ENCODE results near the gene OMA1.

OMA1 gene

GRCh38 chr1:58580186-58580585 is 33.7 kb upstream of the OMA1 start:
- ATAC-seq (ENCODE audit: low read depth) (no peak), DNase-seq (ENCODE audit: low spot score) (no peak)
- Histone ChIP-seq H3K9me3 (ENCODE audit: severe bottlenecking) (no peaks in the 10 kb centered on the region), H3K4me3 (ENCODE audit: severe bottlenecking) (no peak overlapping the region), H3K27me3 (ENCODE audit: insufficient read depth, poor library complexity, severe bottlenecking) (no peaks in the 10 kb centered on the region), H3K4me1 (ENCODE audit: insufficient read depth, poor library complexity, severe bottlenecking) (peaks cover 28% of the 10 kb centered on the region), H3K36me3 (ENCODE audit: low read depth) (peaks cover 14% of the 10 kb centered on the region; the same call in 1 of the 2 replicates), H3K27ac (ENCODE audit: poor library complexity, severe bottlenecking) (peak overlapping the region; percentile 90)
- no peak for TF ChIP-seq CTCF (IDR thresholded peaks at IDR 0.05; ENCODE audit: poor library complexity, severe bottlenecking)

- Histone ChIP-seq H3K36me3 (ENCODE audit: low read depth) (peaks cover 18% of the 10 kb centered on the region; the same call in 1 of the 2 replicates), H3K27me3 (ENCODE audit: insufficient read depth, poor library complexity, severe bottlenecking) (no peaks in the 10 kb centered on the region), H3K4me3 (ENCODE audit: severe bottlenecking) (peak overlapping the region; percentile 60), H3K9me3 (ENCODE audit: severe bottlenecking) (no peaks in the 10 kb centered on the region), H3K4me1 (ENCODE audit: insufficient read depth, poor library complexity, severe bottlenecking) (peaks cover 33% of the 10 kb centered on the region), H3K27ac (ENCODE audit: poor library complexity, severe bottlenecking) (peak overlapping the region; percentile 90)
- no peak for TF ChIP-seq CTCF (IDR thresholded peaks at IDR 0.05; ENCODE audit: poor library complexity, severe bottlenecking)
- 0 out of 3 replicates have a peak, but pooled peaks have one; percentile 0 for ATAC-seq (ENCODE audit: low read depth)
- DNase-seq (ENCODE audit: low spot score) = no peak
Measured at GRCh38 chr1:58577654-58578030, 31.1 kb upstream of the OMA1 start.

- Histone ChIP-seq H3K9me3 (ENCODE audit: severe bottlenecking) (no peaks in the 10 kb centered on the region), H3K4me1 (ENCODE audit: insufficient read depth, poor library complexity, severe bottlenecking) (peaks cover 40% of the 10 kb centered on the region), H3K27ac (ENCODE audit: poor library complexity, severe bottlenecking) (peak within 1 kb of the TSS; percentile 90), H3K27me3 (ENCODE audit: insufficient read depth, poor library complexity, severe bottlenecking) (no peaks in the 10 kb centered on the region), H3K36me3 (ENCODE audit: low read depth) (peaks cover 18% of the 10 kb centered on the region; the same call in 1 of the 2 replicates), H3K4me3 (ENCODE audit: severe bottlenecking) (peak within 1 kb of the TSS; percentile 60)
- no peak for TF ChIP-seq CTCF (IDR thresholded peaks at IDR 0.05; ENCODE audit: poor library complexity, severe bottlenecking)
- peak; percentile 74 for ATAC-seq (ENCODE audit: low read depth)
- DNase-seq (ENCODE audit: low spot score) = peak; percentile 94
Measured at GRCh38 chr1:58576727-58577653, 30.5 kb upstream of the OMA1 start, which contains the start of gene TACSTD2. Gene TACSTD2 (minus strand): TSS chr1:58577252. CDS start chr1:58577156, 96 bp downstream.

- ATAC-seq (ENCODE audit: low read depth) = peak; percentile 20
Measured at GRCh38 chr1:58576325-58576726, 29.8 kb upstream of the OMA1 start.

More at GRCh38 chr1:58576325-58576726, 29.8 kb upstream of the OMA1 start:
- no peak for TF ChIP-seq CTCF (IDR thresholded peaks at IDR 0.05; ENCODE audit: poor library complexity, severe bottlenecking)
- DNase-seq (ENCODE audit: low spot score) = no peak
- H3K4me1 ChIP-seq (ENCODE audit: insufficient read depth, poor library complexity, severe bottlenecking) = peaks cover 45% of the 10 kb centered on the region
- H3K36me3 ChIP-seq (ENCODE audit: low read depth) = peaks cover 18% of the 10 kb centered on the region; the same call in 1 of the 2 replicates
- no peaks in the 10 kb centered on the region for H3K27me3 ChIP-seq (ENCODE audit: insufficient read depth, poor library complexity, severe bottlenecking)
- no peaks in the 10 kb centered on the region for H3K9me3 ChIP-seq (ENCODE audit: severe bottlenecking)
- peak overlapping the region; percentile 90 for H3K27ac ChIP-seq (ENCODE audit: poor library complexity, severe bottlenecking)
- peak overlapping the region; percentile 60 for H3K4me3 ChIP-seq (ENCODE audit: severe bottlenecking)

All from RWPE2 (cell line).